OCI-LY7 (cell line): ENCODE data around the gene PLCB2. TPM values are rescaled to one million over a fixed set of nuclear protein-coding genes. Genes with fewer than 3 reads are reported as not detected.

Source experiments
- BruUV-seq: library from RNA; stranded (reverse); fragments of 400-500 nt; replicated peaks from 2 replicates; lab custom pipeline; 2021; lab: Mats Ljungman, UMichigan
- CTCF ChIA-PET: fragments of 300-600 bp; sonication (Branson Sonifier 250); formaldehyde crosslinking; loops from one replicate; lab custom pipeline; 2022; ENCODE audit warnings: antibody characterized with exemption; ENCODE audit not compliant: unreplicated experiment; lab: Charles Lee
- POLR2A ChIA-PET: fragments of 300-600 bp; sonication (Branson Sonifier 250); formaldehyde crosslinking; loops from one replicate; lab custom pipeline; 2022; ENCODE audit warnings: antibody characterized with exemption; lab: Charles Lee
- DNase-seq: peaks from one replicate; pipeline ENCODE4 v3.0.0-alpha.2; 2015; ENCODE audit warnings: low spot score
- H2AFZ ChIP-seq: fragments of 200-600 bp; sonication (generic), shearing (Covaris generic); 2 replicates; pipeline ENCODE4 v1.6.1; 2014; ENCODE audit warnings: mild to moderate bottlenecking, antibody characterized with exemption, low read length, moderate library complexity
- H3K27ac ChIP-seq: fragments of 200-600 bp; sonication (generic); 2 replicates; pipeline ENCODE4 v1.5.1; 2014; ENCODE audit warnings: mixed run types, low read depth, mild to moderate bottlenecking, moderate library complexity, low read length, inconsistent platforms; ENCODE audit not compliant: poor library complexity, severe bottlenecking
- H3K36me3 ChIP-seq: fragments of 200-600 bp; sonication (generic); 2 replicates; pipeline ENCODE4 v1.6.1; 2014; ENCODE audit warnings: mild to moderate bottlenecking, antibody characterized with exemption, low read length, moderate library complexity, mixed read lengths; ENCODE audit not compliant: insufficient read depth
- H3K4me1 ChIP-seq: fragments of 200-600 bp; sonication (generic); 2 replicates; pipeline ENCODE4 v1.5.1; 2014; ENCODE audit warnings: mild to moderate bottlenecking, low read length; ENCODE audit not compliant: insufficient read depth, poor library complexity, severe bottlenecking
- H3K4me2 ChIP-seq: fragments of 200-600 bp; sonication (generic); 2 replicates; pipeline ENCODE4 v1.6.1; 2014; ENCODE audit warnings: mild to moderate bottlenecking, low read length
- H3K4me3 ChIP-seq: fragments of 200-600 bp; sonication (generic); 2 replicates; pipeline ENCODE4 v1.5.1; 2014; ENCODE audit warnings: mild to moderate bottlenecking, low read depth, low read length; ENCODE audit not compliant: poor library complexity, severe bottlenecking
- H3K79me2 ChIP-seq: fragments of 200-600 bp; sonication (generic); 2 replicates; pipeline ENCODE4 v1.6.1; 2016; ENCODE audit warnings: low read depth, mild to moderate bottlenecking, low read length, moderate library complexity, mixed read lengths; ENCODE audit not compliant: insufficient read depth
- H3K9me2 ChIP-seq: fragments of 200-600 bp; sonication (generic); 2 replicates; pipeline ENCODE4 v1.6.1; 2016; ENCODE audit warnings: mild to moderate bottlenecking, low read length, mixed read lengths; ENCODE audit not compliant: insufficient read depth
- H3K9me3 ChIP-seq: fragments of 200-600 bp; sonication (generic); 2 replicates; pipeline ENCODE4 v1.6.1; 2014; ENCODE audit warnings: mild to moderate bottlenecking, mixed run types, low read length, mixed read lengths
- H4K20me1 ChIP-seq: fragments of 200-600 bp; sonication (generic); 2 replicates; pipeline ENCODE4 v1.6.1; 2014; ENCODE audit warnings: mild to moderate bottlenecking, antibody characterized with exemption, low read length, moderate library complexity, mixed read lengths; ENCODE audit not compliant: insufficient read depth
- CTCF ChIP-seq: fragments of 200-600 bp; sonication (generic); conservative IDR thresholded peaks from 2 replicates; pipeline ENCODE4 v1.5.1; 2014; ENCODE audit warnings: mild to moderate bottlenecking, antibody characterized with exemption, low read length, moderate library complexity, mixed read lengths
- EZH2phosphoT487 ChIP-seq: fragments of 200-600 bp; sonication (generic); IDR thresholded peaks from 2 replicates; pipeline ENCODE4 v1.6.1; 2018; ENCODE audit warnings: low read depth, borderline replicate concordance, mild to moderate bottlenecking, mixed run types, antibody characterized with exemption, low read length, moderate library complexity, mixed read lengths
- intact Hi-C: fragments of 100-400 bp; cut with micrococcal nuclease; formaldehyde crosslinking; loops from one replicate; pipeline ENCODE4 v1.10.0; 2022; ENCODE audit not compliant: unreplicated experiment
- total RNA-seq, 2 experiments: library from RNA; depleted of rRNA in 1 of 2; stranded (reverse); fragments of >200 nt in 1 of 2; shearing (Covaris generic) in 1 of 2; gene quantifications; 2 replicates each; pipeline ENCODE4 v1.2.3, GENCODE V29; 2014 to 2022

PLCB2 gene
- total RNA-seq, 2 experiments from 2014 or later, result 9.6 TPM; not detected in 1

- Histone ChIP-seq H3K36me3 (no peaks in the 10 kb centered on the region), H3K4me3 (no peak overlapping the region), H3K79me2 (no peaks in the 10 kb centered on the region), H3K9me3 (peaks cover 6% of the 10 kb centered on the region), H3K9me2 (no peaks in the 10 kb centered on the region), H4K20me1 (no peaks in the 10 kb centered on the region), H3K4me1 (no peaks in the 10 kb centered on the region), H3K27ac (no peak overlapping the region), H3K4me2 (no peak overlapping the region), H2AFZ (no peak overlapping the region)
- ChIA-PET POLR2A (no interaction called here), CTCF (no interaction called here)
- TF ChIP-seq CTCF (no peak), EZH2phosphoT487 (no peak)
- no TSS peak for BruUV-seq
- intact Hi-C loops, result no loop called here
- DNase-seq, result no peak
These were observed 11.0 kb downstream of the PLCB2 start for GRCh38 chr15:40296561-40297230.

GRCh38 chr15:40295877-40296560 lies 11.7 kb downstream of the PLCB2 start:
- Histone ChIP-seq H3K27ac (no peak overlapping the region), H4K20me1 (no peaks in the 10 kb centered on the region), H3K4me3 (no peak overlapping the region), H3K36me3 (no peaks in the 10 kb centered on the region), H3K4me1 (no peaks in the 10 kb centered on the region), H3K9me3 (peaks cover 6% of the 10 kb centered on the region), H2AFZ (no peak overlapping the region), H3K79me2 (no peaks in the 10 kb centered on the region), H3K4me2 (no peak overlapping the region), H3K9me2 (no peaks in the 10 kb centered on the region)
- DNase-seq, result no peak
- no TSS peak for BruUV-seq
- no peak for TF ChIP-seq CTCF
- TF ChIP-seq EZH2phosphoT487, result no peak
- intact Hi-C loops, result no loop called here
- ChIA-PET CTCF (no interaction called here), POLR2A (no interaction called here)

GRCh38 chr15:40295297-40295696 lies 12.4 kb downstream of the PLCB2 start:
- POLR2A ChIA-PET, result interaction anchor here (0.6 kb wide), 1 partner anchor 13 kb away, joined by 4 read pairs; no protein-coding TSS in a partner anchor
- CTCF ChIA-PET, result no interaction called here
- DNase-seq, result no peak
- H4K20me1 ChIP-seq, result no peaks in the 10 kb centered on the region
- H3K27ac ChIP-seq, result no peak overlapping the region
- intact Hi-C loops, result no loop called here
- H3K4me1 ChIP-seq, result peaks cover 2% of the 10 kb centered on the region
- no peaks in the 10 kb centered on the region for H3K79me2 ChIP-seq
- TF ChIP-seq EZH2phosphoT487, result no peak
- TF ChIP-seq CTCF, result no peak
- no peak overlapping the region for H2AFZ ChIP-seq
- H3K9me2 ChIP-seq, result no peaks in the 10 kb centered on the region
- peaks cover 1% of the 10 kb centered on the region for H3K9me3 ChIP-seq
- H3K4me2 ChIP-seq, result no peak overlapping the region
- H3K4me3 ChIP-seq, result no peak overlapping the region
- BruUV-seq, result no TSS peak
- H3K36me3 ChIP-seq, result no peaks in the 10 kb centered on the region
